ENCODE measurements around the gene SETD1B.
"Not testable (repeated sequence)": the region's sequence is repeated elsewhere in the genome, so short reads cannot be mapped to it uniquely, and the experiment has no call there.

SETD1B gene

GRCh38 chr12:121845701-121846100, 41.9 kb downstream of the SETD1B start:
- in situ Hi-C loops (cut with MboI; ENCODE audit: low sequenced_read_pairs), result no loop called here

DNA sequence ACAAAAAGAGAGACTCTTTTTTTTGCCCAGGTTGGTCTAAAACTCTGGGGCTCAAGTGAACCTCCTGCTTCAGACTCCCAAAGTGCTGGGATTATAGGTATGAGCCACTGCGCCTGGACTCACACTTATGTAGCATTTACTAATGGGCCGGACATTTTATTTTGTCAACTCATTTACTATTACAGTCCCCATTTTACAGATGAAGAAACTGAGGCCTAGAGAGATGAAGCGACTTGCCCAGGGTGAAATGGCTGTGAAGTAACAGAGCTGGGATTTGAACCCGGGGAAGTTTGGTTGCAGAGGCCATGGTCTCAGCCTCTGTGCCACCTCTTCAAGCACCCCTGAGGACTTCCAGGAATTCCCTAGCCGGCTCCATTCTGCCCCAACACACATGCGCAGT, 45.4 kb downstream of the SETD1B start:
- in situ Hi-C loops (cut with MboI; ENCODE audit: low sequenced_read_pairs), result no loop called here

DNA sequence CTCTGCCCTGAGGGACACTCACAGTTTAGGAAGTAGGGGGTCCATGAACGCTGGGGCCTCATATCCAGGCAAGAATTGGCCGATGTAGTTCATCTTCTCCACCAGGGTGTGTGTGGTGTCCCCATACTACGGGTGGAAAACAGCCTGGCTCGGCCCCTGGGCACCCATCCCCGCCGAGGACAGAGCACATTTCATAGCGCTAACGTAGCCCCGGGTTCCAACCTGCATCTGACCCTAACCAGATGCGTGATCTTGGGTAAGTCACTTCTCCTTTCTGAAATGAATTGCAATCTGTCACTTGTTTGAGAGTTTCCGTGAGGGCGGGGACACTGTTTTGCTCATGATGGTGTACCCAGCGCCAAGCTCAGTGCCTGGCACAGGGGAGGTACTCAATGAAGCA, 45.9 kb downstream of the SETD1B start:
- in situ Hi-C loops (cut with MboI; ENCODE audit: low sequenced_read_pairs), result no loop called here

DNA sequence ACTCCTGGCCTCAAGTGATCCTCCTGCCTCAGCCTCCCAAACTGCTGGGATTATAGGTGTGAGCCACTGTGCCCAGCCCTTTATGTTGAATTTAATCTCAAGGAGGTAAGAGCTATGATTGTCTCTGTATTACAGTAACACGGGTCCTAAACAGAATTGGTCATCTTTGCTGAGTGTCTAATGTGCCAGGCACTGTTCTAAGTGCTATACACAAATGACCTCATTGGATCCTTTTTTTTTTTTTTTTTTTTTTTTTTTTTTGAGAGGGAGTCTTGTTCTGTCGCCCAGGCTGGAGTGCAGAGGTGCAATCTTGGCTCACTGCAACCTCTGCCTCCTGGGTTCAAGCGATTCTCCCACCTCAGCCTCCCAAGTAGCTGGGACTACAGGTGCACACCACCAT, 48.6 kb downstream of the SETD1B start:
- in situ Hi-C loops (cut with MboI; ENCODE audit: low sequenced_read_pairs), result not testable (repeated sequence)

DNA sequence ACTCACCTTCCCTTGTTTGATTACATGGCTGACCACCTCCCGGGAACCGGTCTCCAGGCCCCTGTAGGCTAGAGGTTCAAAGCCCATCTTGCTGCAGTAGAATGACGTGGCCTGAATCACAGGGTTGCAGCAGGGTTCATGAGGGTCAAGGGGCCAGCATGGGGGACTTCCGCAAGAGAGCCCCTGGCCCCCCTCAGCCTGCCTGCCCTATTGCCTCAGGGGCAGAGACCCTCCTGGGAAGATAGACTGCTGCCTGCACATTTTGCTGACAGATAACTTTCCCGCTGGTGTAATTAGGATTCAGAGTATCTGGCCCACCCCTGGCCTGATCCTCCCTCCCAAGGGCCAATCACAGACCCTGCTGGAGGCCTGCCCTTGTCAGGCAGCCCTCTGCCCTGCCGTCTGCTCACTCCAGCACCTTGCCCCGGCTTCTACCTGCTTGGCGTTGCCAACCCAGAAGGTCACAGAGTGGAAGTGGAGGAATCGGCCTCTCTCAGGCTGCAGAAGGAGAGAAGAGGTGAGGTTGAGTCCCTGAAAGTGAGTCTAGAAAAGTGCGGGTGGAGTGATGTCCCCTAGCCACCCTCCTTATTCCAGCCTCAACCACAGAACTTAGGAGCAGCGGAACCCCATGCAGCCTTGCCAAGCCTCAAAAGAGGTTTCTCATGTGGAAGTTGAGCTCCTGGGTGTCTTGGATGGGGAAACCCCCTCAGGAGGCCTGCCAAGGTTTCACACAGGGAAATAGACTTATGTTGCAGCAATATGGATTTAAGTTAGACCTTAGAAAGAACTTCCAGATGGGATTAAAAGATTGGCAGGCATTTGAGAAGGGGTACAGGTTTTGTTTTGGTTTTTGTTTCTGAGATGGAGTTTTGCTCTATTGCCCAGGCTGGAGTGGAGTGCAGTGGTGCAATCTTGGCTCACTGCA, 53.8 kb downstream of the SETD1B start:
- in situ Hi-C loops (cut with MboI; ENCODE audit: low sequenced_read_pairs), result no loop called here

DNA sequence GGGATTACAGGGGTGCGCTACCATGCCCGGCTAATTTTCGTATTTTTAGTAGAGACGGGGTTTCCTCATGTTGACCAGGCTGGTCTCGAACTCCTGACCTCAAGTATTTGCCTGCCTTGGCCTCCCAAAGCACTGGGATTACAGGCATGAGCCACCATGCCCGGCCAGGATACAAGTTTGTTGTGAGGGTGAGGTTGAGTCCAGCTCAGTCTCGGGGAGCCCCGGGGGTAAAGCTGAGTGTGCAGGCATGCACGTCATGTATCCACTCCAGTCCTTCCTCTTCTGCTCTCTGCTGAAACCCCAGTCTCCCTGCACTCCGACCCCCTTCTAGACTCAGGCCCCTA, 54.5 kb downstream of the SETD1B start:
- in situ Hi-C loops (cut with MboI; ENCODE audit: low sequenced_read_pairs), result no loop called here

DNA sequence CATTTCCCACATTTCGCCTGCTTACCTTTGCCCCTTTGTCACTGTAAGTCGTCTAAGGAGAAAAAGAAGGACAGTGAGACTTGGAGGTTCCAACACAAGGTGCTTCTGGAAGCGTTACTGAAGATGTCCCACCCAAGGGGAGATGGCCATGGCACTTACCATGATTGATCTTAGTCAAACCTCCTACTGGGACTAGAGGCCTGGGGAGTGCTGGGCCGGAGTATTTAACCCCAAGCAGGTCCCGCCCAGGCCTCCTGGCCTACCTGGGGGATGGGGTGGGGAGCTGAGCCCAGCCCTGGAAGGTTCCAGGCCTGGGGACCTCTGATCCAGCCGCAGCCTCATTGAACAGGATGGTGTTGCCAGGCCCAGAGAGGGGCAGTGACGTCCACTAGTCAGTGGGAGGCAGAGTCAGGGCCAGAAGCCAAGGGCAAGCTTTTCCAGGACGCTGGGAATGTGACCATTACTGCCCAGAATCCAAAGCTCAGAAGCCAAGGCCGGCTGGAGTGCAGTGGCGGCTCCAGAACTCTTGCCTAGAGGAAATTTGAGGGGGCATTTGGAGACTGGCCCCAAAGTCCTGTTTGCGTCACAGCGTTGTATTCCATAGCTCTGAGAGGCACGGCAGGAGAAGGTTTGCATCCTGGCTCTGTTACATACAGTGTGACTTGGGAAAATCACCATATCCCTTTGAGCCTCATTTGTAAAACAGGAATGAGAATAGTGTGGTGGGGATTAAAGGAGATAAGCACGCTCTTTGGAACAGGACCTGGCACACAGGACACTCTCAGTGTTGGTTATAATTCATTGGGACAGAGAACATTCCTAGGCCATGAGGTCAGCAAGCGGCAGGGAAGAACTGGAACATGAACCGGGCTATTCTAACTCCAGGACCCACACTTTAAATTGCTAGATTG, 55.1 kb downstream of the SETD1B start, which contains the start of gene HPD:
TSS of gene HPD (minus strand) at position 198 of the 911 bp plus-strand sequence. CDS start at position 162, 36 bp downstream.
- in situ Hi-C loops (cut with MboI; ENCODE audit: low sequenced_read_pairs), result no loop called here

- in situ Hi-C loops (cut with MboI; ENCODE audit: low sequenced_read_pairs), result no loop called here
Observed at GRCh38 chr12:121860257-121860656, 56.4 kb downstream of the SETD1B start.

GRCh38 chr12:121860699-121861098, 56.9 kb downstream of the SETD1B start:
- in situ Hi-C loops (cut with MboI; ENCODE audit: low sequenced_read_pairs), result not testable (repeated sequence)

- in situ Hi-C loops (cut with MboI; ENCODE audit: low sequenced_read_pairs), result no loop called here
Observed at GRCh38 chr12:121861636-121862254, 57.9 kb downstream of the SETD1B start.

- in situ Hi-C loops (cut with MboI; ENCODE audit: low sequenced_read_pairs), result no loop called here
Observed at GRCh38 chr12:121866331-121866730, 62.5 kb downstream of the SETD1B start.

DNA sequence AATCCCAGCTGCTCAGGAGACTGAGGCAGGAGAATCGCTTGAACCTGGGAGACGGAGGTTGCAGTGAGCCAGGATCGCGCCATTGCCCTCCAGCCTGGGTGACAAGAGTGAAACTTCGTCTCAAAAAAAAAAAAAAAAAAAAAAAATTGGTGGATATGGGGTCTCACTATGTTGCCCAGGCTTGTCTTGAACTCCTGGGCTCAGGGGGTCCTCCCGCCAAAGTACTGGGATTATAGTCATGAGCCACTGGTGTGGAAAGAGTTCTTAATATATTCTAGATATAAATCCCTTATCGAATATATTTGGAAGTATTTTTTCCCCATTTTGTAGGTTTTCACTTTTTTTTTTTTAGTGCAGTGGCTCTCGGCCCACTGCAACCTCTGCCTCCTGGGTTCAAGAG, 65.4 kb downstream of the SETD1B start:
- in situ Hi-C loops (cut with MboI; ENCODE audit: low sequenced_read_pairs), result not testable (repeated sequence)

DNA sequence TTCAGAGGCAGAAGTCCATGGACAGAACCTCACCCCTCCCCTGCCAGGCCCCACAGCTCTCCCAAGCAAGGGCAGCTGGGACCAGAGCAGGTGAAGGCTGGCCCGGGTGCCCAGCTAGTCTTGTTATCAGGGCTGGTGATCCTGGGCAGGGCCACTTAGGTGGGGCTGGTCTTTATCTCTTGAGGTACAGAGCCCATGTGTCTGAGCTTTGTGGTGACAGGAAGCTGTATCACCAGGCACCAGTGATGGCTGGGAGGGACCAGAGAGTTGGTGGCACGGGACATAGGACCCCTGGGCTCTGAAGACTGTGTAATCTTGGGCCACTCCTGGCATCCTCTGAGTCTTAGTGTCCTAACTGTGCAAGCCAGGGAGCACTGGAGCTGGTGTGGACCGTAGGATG, 67.7 kb downstream of the SETD1B start:
- in situ Hi-C loops (cut with MboI; ENCODE audit: low sequenced_read_pairs), result no loop called here

DNA sequence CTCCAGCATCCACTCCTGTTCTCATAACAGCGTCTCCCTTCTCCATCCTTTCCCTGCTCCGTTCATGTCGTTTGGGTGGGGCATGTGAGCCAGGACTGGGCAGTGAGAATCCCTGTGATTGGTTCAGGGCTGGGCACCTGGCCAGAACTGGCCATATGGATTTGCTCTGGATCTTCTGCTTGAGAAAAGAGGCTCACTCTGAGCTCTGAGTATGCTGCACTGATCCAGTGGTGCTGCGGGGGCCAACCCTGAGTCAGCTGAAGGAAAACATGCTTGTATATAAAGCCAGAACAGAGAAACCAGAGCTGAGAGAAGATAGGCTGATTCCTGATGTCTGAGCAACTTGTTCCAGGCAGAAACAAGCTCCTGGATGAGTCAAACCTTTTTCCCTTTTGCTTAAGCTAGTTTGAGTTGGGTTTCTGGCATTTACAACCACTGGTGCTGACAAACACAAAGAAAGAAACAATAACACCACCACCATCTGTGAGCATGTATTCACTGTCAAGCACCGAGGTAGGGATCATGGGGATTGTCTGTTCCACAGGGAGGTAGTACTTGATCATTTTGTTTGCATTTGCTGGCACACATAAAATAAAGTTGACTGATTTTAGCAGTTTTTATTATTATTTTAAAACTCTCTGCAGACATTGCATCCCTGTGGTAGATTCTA, 68.9 kb downstream of the SETD1B start:
- in situ Hi-C loops (cut with MboI; ENCODE audit: low sequenced_read_pairs), result no loop called here

- in situ Hi-C loops (cut with MboI; ENCODE audit: low sequenced_read_pairs), result no loop called here
Observed at GRCh38 chr12:121873216-121873569, 69.4 kb downstream of the SETD1B start.

DNA sequence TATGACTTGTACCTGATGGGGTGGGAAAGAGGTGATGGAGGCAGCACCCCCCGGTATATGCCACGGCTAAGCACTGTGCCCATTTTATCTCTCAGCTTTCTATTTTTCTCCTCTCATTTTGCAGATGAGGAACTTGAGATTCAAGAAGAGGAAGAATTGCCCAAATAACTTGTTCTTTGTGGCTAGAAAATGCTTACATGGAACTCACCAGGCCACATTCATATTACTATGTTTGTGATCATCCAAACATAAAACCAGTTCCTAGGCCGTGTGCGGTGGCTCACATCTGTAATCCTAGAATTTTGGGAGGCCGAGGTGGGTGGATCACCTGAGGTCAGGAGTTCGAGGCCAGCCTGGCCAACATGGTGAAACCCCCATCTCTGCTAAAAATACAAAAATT, 70.3 kb downstream of the SETD1B start:
- in situ Hi-C loops (cut with MboI; ENCODE audit: low sequenced_read_pairs), result no loop called here

GRCh38 chr12:121875582-121875981, 71.8 kb downstream of the SETD1B start:
- in situ Hi-C loops (cut with MboI; ENCODE audit: low sequenced_read_pairs), result no loop called here

- in situ Hi-C loops (cut with MboI; ENCODE audit: low sequenced_read_pairs), result not testable (repeated sequence)
Observed at GRCh38 chr12:121876080-121876447, 72.3 kb downstream of the SETD1B start.

All from hTERT RPE-1 (cell line).